DMS79 treated with DMSO at 0.1 percent for 48 hours (cell line): ENCODE measurements around the gene SMPD4.
"Not testable (repeated sequence)": the region's sequence is repeated elsewhere in the genome, so short reads cannot be mapped to it uniquely, and the experiment has no call there.

Source experiments
- DNase-seq: peaks from one replicate; lab custom pipeline; 2025; lab: John Stamatoyannopoulos, UW

SMPD4 gene, protein sequence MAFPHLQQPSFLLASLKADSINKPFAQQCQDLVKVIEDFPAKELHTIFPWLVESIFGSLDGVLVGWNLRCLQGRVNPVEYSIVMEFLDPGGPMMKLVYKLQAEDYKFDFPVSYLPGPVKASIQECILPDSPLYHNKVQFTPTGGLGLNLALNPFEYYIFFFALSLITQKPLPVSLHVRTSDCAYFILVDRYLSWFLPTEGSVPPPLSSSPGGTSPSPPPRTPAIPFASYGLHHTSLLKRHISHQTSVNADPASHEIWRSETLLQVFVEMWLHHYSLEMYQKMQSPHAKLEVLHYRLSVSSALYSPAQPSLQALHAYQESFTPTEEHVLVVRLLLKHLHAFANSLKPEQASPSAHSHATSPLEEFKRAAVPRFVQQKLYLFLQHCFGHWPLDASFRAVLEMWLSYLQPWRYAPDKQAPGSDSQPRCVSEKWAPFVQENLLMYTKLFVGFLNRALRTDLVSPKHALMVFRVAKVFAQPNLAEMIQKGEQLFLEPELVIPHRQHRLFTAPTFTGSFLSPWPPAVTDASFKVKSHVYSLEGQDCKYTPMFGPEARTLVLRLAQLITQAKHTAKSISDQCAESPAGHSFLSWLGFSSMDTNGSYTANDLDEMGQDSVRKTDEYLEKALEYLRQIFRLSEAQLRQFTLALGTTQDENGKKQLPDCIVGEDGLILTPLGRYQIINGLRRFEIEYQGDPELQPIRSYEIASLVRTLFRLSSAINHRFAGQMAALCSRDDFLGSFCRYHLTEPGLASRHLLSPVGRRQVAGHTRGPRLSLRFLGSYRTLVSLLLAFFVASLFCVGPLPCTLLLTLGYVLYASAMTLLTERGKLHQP

DNA sequence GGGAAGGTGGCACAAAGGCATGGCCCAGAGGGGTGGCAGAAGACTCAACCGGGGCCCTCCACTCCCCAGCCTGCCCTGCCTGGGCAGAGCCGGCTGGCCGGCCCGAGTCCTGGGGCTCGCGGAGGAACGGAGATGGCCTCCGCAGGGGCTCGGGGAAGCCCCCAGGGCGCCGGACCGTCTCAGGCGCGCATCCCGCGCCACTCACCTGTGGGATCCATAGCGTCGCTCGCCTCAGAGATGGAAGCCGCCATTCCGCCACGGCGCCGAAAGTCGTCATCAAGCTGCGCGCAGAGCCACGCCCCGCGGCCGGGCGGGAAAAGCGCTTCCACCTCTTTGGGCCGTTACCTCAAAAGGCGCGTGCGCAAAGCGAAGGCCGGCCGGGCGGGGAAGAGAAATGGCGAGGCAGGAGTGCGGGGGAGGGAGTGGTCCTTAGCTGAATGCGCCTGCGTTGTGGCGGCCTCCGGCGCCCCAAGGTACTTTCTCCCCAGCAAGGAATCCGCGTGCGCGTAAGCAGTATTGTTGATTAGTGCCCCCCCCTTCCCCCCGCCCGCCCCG, at the start of gene SMPD4:
Gene SMPD4, minus strand, starts transcription at position 278 of the 555 bp plus-strand sequence. CDS start 5,010 bp downstream, outside the sequence.
- peak; percentile 90 for DNase-seq

DNA sequence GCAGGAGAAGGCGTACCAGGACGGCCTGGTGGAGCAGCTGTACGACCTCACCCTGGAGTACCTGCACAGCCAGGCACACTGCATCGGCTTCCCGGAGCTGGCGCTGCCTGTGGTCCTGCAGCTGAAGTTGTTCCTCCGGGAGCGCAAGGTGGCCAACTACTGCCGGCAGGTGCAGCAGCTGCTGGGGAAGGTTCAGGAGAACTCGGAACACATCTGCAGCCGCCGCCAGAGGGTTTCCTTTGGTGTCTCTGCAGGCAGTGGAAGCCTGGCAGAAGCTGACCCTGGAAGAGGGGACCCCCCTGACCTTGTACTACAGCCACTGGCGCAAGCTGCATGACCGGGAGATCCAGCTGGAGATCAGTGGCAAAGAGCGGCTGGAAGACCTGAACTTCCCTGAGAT, 49.5 kb upstream of the SMPD4 start:
- DNase-seq = not testable (repeated sequence)

DNA sequence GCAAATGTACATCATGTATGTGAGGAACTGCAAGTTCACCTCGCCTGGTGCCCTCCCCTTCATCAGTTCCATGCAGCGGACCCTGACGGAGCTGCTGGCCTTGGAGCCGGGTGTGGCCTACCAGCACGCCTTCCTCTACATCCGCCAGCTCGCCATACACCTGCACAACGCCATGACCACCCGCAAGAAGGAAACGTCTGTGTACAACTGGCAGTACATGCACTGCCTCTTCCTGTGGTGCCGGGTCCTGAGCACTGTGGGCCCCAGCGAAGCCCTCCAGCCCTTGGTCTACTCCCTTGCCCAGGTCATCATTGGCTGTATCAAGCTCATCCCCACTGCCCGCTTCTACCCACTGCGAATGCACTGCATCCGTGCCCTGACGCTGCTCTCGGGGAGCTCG, 49.0 kb upstream of the SMPD4 start:
- DNase-seq = not testable (repeated sequence)

DNA sequence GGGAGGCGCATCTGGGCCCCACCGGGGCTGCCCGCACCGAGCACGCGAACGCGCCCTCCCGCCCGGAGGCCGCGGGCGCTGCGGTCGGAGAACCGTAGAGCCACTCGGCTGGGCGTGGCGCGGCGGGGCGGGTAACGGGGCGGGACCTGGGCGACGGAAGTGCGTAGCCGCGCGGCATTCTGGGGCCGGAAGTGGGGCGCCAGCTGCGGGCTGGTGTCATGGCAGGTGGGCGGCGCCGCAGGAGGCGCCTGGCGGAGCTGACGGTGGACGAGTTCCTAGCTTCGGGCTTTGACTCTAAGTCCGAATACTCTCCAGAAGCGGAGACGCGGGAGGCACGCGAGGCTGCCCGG, 47.7 kb upstream of the SMPD4 start:
- not testable (repeated sequence) for DNase-seq

DNA sequence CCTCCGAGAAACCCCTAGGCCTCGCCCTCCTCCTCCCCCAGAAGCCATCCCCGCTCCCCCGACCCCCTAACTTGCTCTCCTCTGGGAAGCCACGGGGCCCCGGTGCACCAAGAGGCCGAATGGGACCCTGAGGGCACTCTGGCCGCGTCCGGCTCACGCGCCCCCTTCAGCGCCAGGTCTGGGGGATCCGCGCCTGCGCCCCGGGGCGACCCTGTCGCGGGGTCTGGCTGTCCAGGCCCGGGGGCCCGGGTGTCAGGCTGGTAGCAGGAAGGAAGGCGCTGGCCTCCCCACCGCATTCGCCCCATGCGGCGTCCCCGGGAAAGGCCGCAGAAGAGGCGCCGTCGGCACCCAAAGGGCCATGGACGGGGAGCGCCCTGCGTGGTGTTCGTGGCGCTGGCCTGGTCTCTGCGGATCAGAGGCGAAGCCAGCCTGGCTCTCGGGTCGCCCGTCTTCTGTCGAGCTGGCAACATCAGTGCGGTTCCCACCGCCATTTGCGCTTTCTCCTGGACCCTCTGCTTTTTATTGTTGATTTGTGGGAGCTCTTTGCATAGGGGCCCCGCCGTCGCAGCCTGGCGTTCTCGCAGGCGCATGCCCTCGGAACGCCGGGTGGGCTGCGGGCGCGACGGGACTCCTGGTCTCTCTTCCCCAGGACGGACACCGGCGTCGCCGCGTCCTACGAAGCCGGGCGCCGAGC, 47.2 kb upstream of the SMPD4 start:
- not testable (repeated sequence) for DNase-seq

DNA sequence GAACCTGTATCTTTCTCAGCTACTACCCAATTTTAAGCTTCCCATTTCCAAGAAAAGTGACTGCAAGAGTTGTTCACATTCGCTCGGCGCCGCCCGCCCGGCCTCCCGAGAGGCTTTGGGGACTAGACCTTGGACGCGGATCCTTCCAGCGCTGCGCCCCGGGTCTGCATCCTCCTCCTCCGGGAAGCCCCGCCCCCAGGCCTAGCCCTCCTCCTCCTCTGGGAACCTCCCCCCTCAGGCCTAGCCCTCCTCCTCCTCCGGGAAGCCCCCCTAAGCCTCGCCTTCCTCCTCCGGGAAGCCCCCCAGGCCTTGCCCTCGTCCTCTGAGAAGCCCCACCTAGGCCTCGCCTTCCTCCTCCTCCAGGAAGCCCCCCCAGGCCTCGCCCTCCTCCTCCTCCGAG, 46.6 kb upstream of the SMPD4 start:
- not testable (repeated sequence) for DNase-seq

DNA sequence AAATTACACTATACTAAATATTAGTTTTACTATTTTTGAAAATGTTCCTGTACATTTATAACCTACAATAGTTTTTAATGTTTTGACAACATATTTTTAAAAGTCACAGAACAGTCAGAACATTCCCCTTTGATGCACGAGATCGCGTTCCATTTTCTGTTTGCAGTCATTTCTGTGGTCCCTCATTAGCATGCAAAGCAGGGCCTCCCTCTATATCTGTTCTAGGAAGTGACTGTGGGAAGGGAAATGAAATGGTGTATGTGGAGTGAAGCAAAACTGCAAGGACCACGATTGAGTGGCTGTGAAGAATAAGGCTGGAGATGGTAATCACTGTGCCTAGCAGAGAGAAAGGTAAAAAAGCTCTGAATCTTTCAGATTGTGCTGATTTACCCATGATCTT, 41.1 kb upstream of the SMPD4 start:
- not testable (repeated sequence) for DNase-seq

DNA sequence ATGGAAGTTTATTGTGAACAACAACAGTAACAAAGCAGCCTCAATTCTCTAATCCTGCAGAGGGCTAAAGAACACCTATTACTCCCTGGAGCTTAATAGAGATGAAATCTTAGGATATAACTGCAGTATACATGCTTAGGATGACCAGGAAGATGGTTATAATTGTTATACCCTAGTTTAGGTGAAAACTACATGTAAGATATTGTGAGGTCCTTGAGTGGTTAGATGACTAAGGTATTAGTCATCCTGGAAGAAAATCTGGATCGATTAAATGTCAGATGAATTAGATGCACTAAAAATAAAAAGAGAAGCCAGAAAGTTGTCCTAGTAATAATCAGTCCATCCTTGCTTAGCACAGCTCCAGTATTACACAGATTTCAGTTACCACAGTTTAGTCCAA, 39.1 kb upstream of the SMPD4 start:
- not testable (repeated sequence) for DNase-seq

DNA sequence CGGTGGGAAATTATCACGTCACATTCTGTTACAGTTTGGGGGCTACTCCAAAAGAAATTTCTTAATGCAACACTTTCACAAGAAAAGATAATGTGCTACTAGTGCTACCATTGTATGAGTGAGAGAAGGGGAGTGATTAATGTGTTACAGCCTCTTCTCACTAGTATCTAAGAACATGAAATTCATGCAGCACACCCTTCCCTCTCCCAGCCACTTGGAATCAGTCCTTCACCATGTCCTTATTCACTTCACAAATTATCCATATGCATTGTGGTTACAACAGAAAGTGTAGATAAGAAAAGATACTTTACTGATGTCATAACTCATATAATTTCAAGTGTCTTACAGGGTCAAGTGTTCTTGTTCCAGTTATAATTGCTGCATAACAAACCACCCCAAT, 37.7 kb upstream of the SMPD4 start:
- not testable (repeated sequence) for DNase-seq

DNA sequence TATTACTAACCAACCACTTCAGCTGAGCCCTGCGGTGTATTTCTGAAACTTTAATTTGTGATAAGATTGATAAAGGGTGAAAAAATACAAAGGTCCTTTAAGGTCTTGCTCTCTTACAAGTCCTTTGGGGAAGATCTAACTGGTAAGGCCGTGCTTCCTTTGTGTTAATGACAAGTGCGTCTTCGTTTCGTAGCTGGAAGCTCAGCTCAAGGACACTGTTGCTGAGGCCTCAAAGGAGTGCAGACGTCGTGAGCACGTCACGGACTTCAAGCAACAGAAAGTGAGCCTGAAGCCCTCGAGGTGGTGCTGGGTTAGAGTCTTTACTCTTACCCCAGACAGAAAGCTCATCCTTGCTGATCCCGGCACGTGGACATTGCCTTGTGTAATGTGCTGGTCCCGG, 25.6 kb upstream of the SMPD4 start:
- DNase-seq = not testable (repeated sequence)

DNA sequence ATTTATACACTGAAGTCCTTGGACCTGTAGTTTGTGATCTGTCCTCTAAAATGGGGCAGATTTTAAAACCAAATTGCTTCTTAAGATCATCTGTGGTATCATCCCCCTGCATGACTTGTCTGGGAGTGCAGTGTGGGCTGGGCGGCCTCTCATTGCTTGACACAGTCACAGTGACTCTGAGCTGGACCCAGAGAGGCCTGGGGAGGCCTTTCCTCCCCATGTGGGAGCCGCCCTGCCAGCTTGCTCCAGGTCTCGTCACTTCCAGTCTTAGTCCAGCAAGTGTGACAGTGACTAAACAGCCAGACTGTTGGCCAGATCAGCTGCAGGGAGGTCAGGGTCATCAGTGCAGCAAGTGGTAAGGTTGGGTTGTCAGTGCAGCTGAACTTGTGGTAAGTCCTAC, 21.7 kb upstream of the SMPD4 start:
- DNase-seq = not testable (repeated sequence)

DNA sequence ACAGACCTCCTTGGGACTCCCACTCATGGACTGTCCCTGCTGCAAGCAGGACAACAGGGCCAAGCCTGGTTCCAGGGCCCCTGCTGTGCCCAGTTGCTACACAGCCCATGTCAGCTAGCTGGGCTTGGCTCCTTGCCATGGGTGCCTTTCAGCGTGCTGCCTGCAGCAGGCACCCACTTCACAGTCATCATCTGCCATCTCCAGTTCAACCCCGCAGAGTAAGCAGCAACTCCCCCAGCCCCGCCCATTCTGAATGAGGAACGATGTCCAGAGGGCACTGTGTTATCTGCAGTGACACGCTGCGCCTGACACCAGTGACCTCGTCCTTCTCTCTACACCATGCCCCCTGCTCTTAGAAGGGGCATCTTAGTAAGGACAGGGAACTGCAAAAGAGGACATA, 21.1 kb upstream of the SMPD4 start:
- not testable (repeated sequence) for DNase-seq

DNA sequence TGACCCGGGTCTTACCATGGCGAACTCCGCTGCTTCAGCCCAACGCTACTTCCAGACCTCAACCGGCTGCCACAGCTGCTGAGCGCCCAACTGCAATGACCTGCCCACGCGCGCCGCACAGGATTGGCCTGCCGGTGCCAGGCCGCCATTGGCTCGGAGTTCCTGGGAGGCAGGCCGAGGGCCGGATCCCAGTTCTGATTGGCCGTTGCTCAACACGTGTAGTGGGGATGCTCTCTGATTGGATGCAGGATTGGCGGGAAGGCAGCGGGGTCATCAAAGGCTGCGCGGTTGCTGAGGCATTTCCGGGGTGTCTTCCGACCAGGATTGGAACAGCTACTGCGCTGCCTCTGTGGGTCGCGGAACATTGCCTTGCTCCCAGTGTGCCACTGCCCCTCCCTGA, 16.9 kb upstream of the SMPD4 start, which contains the start of gene TUBA3E:
Gene TUBA3E, minus strand, starts transcription at position 97 of the 400 bp plus-strand sequence. Its CDS starts 79 bp downstream, at position 18.
- DNase-seq = no peak

DNA sequence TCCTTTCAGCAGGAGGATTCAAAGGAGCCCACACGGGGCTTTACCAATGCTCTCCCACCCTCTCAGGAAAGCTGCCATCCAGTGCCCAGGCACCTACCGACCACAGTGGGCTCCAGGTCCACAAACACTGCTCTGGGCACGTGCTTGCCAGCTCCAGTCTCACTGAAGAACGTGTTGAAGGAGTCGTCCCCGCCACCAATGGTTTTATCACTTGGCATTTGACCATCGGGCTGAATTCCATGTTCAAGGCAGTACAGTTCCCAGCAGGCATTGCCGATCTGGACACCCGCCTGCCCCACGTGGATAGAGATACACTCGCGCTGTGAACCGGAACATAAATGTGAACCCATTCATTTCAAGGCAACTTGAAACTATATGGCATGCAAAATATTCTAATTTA, 14.7 kb upstream of the SMPD4 start:
- DNase-seq = not testable (repeated sequence)

DNA sequence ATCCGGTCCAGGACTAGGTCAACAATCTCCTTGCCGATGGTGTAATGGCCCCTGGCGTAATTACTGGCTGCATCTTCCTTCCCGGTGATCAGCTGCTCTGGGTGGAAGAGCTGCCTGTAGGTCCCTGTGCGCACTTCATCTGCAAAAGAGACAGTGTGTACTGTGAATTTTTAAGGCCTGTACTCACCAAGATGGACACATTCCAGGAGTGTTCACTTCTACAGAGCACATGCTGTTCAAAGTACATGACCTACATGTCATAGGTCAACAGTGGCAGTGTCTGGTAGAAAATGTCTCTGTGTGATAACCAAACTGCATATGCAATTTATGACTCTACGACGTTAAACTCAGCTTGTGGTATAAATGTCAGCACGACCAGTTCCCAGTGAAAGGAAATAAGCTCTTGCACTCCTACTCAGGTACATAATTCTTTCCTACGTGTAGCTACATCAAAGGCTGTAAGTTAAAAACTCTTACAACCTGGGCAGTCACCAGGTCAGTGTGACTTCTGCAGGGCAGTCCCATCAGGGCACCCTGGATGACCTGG, 13.8 kb upstream of the SMPD4 start:
- not testable (repeated sequence) for DNase-seq

DNA sequence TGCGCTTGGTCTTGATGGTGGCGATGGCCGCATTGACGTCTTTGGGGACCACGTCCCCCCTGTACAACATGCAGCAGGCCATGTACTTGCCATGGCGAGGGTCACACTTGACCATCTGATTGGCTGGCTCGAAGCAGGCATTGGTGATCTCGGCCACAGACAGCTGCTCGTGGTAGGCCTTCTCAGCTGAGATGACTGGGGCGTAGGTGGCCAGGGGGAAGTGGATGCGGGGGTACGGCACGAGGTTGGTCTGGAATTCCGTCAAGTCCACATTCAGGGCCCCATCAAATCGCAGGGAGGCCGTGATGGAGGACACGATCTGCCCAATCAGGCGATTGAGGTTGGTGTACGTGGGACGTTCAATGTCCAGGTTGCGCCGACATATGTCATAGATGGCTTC, 12.4 kb upstream of the SMPD4 start:
- not testable (repeated sequence) for DNase-seq

DNA sequence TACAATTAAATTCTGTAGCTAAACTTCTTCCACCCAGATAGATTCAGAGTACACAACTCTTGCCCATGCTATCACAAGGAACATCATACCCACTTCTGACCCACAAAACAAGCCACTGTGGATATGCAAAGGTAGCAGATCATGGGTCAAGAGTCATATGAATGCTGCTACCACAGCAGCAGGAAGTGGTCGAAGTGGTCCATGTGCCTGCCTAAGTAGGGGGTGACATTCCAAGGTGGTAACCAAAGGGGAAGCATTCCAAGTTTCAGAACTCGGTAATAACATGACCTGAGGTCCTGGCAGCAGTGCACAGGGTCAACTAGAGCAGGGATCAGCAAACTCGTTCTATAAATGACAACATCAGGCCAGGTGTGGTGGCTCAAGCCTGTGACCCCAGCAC, 11.0 kb upstream of the SMPD4 start:
- not testable (repeated sequence) for DNase-seq

DNA sequence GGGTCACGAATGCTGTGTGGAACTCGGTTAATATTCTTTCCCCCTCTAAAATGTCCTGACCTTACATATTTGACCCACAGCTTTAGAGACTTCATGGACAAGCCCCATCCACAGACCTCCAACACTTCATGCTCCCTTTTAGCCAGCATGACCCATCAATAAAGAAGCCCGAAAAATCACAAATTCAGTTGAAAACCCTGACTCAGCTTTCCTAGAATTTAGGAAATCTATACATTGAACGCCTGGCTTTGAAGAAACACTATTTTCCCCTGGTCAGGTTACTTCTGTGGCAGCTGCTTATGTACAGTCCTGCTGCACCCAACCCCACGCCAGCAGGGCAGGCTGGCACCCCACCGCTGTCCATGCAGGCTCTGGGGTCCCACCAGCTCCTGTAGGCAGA, 9.9 kb upstream of the SMPD4 start:
- DNase-seq = not testable (repeated sequence)

DNA sequence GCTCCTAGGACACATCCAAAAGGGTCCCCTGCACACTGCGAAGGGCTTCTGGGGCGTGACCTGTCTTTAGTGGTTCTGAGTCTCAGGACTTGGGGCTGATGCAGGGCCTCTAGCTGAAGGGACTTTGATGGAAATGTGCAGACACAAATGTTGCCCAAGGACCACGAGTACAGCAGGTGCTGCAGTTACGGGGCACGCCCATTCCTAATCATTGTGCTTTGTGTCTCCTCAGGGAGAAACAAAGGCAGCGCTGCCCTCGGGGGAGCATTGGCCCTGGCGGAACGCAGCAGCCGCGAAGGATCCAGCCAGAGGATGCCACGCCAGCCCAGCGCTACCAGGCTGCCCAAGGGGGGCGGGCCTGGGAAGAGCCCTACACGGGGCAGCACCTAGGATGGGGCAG, 8.8 kb upstream of the SMPD4 start:
- DNase-seq = no peak

DNA sequence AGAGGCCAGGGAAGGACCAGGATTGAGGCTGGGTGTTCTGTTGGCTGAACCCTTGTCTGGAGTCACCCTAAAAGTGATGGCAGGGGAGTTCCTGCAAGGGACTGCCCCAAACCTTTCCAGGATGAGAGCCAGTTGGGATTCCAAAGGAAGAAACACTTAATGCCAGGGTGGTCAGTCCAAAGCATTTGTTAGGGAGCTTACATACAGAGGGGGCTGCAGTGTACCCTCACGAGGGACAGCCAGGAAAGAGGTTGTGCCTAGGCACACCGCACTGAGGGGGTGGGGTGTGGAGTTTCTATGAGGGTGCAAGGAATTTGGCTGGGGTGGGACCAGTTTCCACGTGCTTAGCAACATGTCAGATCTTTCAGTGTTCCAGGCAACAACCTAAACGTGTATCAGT, 7.6 kb upstream of the SMPD4 start:
- not testable (repeated sequence) for DNase-seq
